Neural crest cell (in vitro differentiated cells): Measurements from ENCODE around the gene MAMSTR. TPM values are rescaled to one million over a fixed set of nuclear protein-coding genes. Genes with fewer than 3 reads are reported as not detected.

Experiments used
- DNase-seq: peaks from one replicate; pipeline ENCODE4 v3.0.0; 2021; ENCODE audit warnings: low read depth, mixed read lengths, low spot score
- H3K27ac Mint-ChIP-seq: one replicate; pipeline ENCODE4 v1.8.0; 2021; ENCODE audit warnings: mild to moderate bottlenecking, mixed read lengths; ENCODE audit not compliant: unreplicated experiment
- H3K27me3 Mint-ChIP-seq: 2 replicates; pipeline ENCODE4 v1.8.0; 2021; ENCODE audit warnings: low read depth, mild to moderate bottlenecking, mixed read lengths
- H3K36me3 Mint-ChIP-seq: 2 replicates; pipeline ENCODE4 v1.8.0; 2021; ENCODE audit warnings: low read depth, mild to moderate bottlenecking, mixed read lengths
- H3K4me1 Mint-ChIP-seq: 2 replicates; pipeline ENCODE4 v1.8.0; 2021; ENCODE audit warnings: mixed read lengths
- H3K4me3 Mint-ChIP-seq: one replicate; pipeline ENCODE4 v1.8.0; 2021; ENCODE audit warnings: mild to moderate bottlenecking, mixed read lengths
- H3K9me3 Mint-ChIP-seq: 2 replicates; pipeline ENCODE4 v1.8.0; 2021; ENCODE audit warnings: mixed read lengths
- total RNA-seq: library from RNA; stranded (reverse); gene quantifications from 2 replicates; pipeline ENCODE4 v1.2.1, GENCODE V29; 2021
- TF ChIP-seq, protein P1 (sequence below): fragments of 200-600 bp; sonication (generic); conservative IDR thresholded peaks from 2 replicates; pipeline ENCODE4 v1.5.0; 2021; ENCODE audit warnings: antibody characterized with exemption, mild to moderate bottlenecking

Gene MAMSTR
- total RNA-seq, 1 donor from 2014 or later: 2.4 TPM

DNA sequence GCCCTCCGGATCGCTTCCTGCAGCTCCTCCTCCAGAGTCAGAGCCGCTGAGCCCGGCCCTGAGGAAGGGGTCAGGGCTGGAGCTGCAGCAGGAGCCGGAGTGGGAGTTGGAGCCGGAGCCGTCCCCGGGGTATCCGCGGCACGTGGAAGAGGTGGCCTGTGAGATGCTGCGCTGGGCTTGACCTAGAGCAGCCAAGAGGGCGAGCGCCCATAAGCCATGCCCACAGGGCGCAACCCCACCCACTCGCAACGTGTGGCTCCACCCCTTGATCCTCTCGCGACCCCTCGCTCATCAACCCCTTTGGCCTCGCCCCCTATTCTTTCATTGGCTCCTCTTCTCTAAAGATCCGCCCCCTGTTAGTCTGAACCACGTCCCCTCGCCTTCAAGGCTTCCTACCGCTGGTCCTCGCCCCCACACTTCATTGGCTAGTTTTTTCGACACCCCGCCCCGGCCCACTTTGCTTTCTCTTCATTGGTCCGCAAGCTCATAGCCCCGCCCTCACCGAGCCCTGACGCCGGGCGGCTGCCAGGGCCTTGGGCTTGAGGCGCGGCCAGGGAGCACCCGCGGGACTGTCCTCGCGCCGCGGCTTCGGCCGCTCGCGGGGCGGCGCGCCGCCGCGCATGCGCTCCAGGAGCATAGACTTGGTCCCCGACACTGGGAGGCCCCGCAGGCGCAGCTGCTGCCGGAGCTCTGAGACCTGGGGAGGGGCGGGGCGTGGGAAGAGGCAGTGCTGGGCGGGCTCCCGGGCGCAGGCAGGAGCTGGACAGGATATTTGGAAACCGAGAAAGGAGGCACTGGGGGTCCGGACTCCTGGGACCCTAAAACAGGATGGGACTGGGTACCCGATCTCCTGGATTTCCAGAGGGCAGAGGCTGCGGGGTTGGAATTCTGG lies 5.4 kb downstream of the MAMSTR start:
- no peaks in the 10 kb centered on the region for H3K27me3 Mint-ChIP-seq
- DNase-seq: peak; percentile 98
- H3K27ac Mint-ChIP-seq: peak overlapping the region; percentile 92
- no peaks in the 10 kb centered on the region for H3K9me3 Mint-ChIP-seq
- H3K4me3 Mint-ChIP-seq: peak overlapping the region; percentile 92
- TF ChIP-seq, protein P1, sequence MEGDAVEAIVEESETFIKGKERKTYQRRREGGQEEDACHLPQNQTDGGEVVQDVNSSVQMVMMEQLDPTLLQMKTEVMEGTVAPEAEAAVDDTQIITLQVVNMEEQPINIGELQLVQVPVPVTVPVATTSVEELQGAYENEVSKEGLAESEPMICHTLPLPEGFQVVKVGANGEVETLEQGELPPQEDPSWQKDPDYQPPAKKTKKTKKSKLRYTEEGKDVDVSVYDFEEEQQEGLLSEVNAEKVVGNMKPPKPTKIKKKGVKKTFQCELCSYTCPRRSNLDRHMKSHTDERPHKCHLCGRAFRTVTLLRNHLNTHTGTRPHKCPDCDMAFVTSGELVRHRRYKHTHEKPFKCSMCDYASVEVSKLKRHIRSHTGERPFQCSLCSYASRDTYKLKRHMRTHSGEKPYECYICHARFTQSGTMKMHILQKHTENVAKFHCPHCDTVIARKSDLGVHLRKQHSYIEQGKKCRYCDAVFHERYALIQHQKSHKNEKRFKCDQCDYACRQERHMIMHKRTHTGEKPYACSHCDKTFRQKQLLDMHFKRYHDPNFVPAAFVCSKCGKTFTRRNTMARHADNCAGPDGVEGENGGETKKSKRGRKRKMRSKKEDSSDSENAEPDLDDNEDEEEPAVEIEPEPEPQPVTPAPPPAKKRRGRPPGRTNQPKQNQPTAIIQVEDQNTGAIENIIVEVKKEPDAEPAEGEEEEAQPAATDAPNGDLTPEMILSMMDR: no peak
- peaks cover 33% of the 10 kb centered on the region for H3K4me1 Mint-ChIP-seq
- H3K36me3 Mint-ChIP-seq: no peaks in the 10 kb centered on the region

DNA sequence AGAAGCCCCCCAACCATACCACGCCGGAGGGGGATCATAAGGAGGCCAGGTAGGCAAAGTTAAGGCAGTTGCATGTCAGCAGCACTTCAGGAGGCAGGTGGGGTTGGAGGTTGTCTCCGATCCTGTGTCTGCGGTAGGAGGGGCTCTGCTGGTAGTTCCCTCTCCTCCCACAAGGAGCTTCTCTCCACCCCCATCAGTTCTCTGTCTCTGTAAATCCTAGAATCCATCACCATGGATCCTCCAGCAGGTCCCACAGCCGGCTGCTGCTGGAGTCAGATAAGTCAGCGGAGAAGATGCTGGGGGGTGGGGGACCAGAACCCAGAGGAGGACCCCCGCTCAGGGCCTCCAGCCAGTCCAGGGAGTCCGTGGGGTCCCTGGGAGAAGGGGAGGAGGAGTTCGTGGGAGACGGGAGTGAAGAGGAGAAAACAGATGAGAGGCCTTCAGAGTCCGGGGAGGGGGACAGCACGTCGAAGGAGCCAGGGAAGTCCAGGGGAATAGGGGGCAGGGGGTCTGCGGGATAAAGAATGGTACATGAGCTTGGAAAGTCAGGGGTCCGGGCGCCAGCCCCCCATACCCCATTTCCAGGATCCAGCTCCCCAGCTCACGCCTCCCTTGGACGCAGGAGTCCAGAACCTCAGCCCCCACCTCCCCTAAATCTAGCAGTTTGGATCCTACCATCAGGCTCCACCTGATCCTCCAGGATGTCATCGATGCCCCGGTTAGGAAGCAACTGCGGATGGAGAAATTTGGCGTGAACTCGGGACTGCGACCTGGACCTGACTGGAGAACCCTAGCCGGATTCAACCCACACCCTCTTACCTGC lies 6.3 kb downstream of the MAMSTR start:
- no peak for DNase-seq
- H3K4me3 Mint-ChIP-seq: peak overlapping the region; percentile 92

DNA sequence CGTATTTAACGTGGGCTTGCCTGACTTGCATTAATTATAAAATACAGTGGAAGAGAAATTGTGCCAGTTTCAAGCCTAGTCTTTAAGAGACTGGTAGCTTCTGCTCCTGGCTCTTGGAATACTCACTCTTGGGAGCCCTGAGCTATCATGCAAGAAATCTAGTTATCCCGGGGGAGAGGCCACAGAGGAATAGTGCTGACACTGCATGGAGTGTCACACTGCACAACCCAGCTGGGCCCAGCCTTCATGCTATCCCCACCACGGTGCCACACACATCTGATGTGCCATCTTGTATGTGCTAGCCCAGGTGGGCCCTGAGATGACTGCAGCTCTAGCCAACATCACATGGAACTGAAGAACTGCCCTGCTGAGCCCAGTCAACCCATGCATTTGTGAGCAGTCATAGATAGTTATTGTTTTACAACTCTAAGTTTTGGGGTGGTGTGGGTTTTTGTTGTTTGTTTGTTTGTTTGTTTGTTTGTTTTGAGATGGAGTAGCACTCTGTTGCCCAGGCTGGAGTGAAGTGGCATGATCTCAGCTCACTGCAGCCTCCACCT lies 8.3 kb downstream of the MAMSTR start:
- TF ChIP-seq, protein P1: no peak
- Mint-ChIP-seq H3K36me3 (no peaks in the 10 kb centered on the region), H3K27me3 (peaks cover 4% of the 10 kb centered on the region), H3K9me3 (no peaks in the 10 kb centered on the region), H3K4me1 (peaks cover 22% of the 10 kb centered on the region), H3K27ac (no peak overlapping the region), H3K4me3 (peak overlapping the region; percentile 59)
- no peak for DNase-seq

More for the DNA sequence above, 6.3 kb downstream of the MAMSTR start:
- H3K4me1 Mint-ChIP-seq: peaks cover 31% of the 10 kb centered on the region
- TF ChIP-seq, protein P1: peak; percentile 51
- H3K9me3 Mint-ChIP-seq: no peaks in the 10 kb centered on the region
- H3K27me3 Mint-ChIP-seq: peaks cover 4% of the 10 kb centered on the region
- no peak overlapping the region for H3K27ac Mint-ChIP-seq
- no peaks in the 10 kb centered on the region for H3K36me3 Mint-ChIP-seq

DNA sequence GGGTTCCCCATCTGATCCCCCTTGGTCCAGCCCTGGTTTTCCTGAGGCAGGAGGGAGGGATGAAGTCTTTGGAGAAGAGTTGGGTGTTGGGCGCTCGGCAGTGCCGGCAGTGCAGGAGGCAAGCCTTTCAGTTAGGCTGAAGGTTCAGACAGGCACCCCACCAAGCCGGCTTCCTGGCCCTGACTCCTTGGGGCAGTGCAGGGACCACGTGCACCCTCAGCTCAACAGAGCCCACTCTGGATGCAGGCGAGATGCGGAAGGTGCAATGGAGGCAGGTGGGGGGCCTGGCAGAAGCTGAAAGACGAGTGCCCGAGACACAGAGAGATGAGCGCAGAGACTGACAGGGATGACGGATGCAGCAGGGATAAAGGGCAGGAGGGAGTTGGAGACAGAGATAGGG lies 11.1 kb downstream of the MAMSTR start:
- H3K4me1 Mint-ChIP-seq: peaks cover 7% of the 10 kb centered on the region
- DNase-seq: no peak
- H3K27ac Mint-ChIP-seq: no peak overlapping the region
- no peaks in the 10 kb centered on the region for H3K9me3 Mint-ChIP-seq
- peaks cover 2% of the 10 kb centered on the region for H3K36me3 Mint-ChIP-seq
- TF ChIP-seq, protein P1: no peak
- H3K27me3 Mint-ChIP-seq: peaks cover 4% of the 10 kb centered on the region
- H3K4me3 Mint-ChIP-seq: peak overlapping the region; percentile 49

DNA sequence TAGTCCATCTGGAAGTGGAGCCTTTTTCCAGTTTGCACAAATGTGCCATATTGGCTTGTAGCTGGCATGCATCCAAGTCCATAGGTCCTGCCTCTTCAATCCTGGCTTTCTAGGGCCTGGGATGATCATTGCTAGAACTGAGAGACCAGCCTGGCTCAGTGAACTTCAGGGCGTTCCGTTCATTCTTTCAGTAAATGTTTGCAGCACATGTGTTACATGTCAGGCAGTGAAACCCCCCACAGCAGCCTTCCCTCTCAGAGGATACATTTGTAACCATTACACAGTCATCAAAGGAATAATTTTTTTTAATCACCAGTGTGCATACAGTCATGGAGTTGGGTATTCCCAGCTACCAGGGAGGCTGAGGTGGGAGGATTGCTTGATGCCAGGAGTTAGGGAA lies 14.1 kb downstream of the MAMSTR start:
- peaks cover 4% of the 10 kb centered on the region for H3K27me3 Mint-ChIP-seq
- no peak overlapping the region for H3K4me3 Mint-ChIP-seq
- H3K9me3 Mint-ChIP-seq: no peaks in the 10 kb centered on the region
- peaks cover 7% of the 10 kb centered on the region for H3K4me1 Mint-ChIP-seq
- H3K36me3 Mint-ChIP-seq: peaks cover 6% of the 10 kb centered on the region
- no peak overlapping the region for H3K27ac Mint-ChIP-seq
- no peak for DNase-seq
- TF ChIP-seq, protein P1: no peak
